HG02798 (cell line): Measurements from ENCODE around the gene IGF2BP2.
A peak's percentile ranks its signal among the peaks of the same experiment; 100 is the strongest.
"Not testable (repeated sequence)": the region's sequence is repeated elsewhere in the genome, so short reads cannot be mapped to it uniquely, and the experiment has no call there.

Experiments used
- ATAC-seq: cut with Tn5 transposase; IDR thresholded peaks from one replicate; pipeline ENCODE4 v1.9.1; 2021; ENCODE audit warnings: mild to moderate bottlenecking; ENCODE audit not compliant: unreplicated experiment, poor library complexity

The IGF2BP2 gene

GRCh38 chr3:185768578-185768982 lies 56.3 kb downstream of the IGF2BP2 start:
- ATAC-seq: not testable (repeated sequence)

GRCh38 chr3:185767002-185767688 lies 57.7 kb downstream of the IGF2BP2 start:
- no peak for ATAC-seq

GRCh38 chr3:185766329-185767001 lies 58.4 kb downstream of the IGF2BP2 start:
- ATAC-seq: no peak

GRCh38 chr3:185764980-185765370 lies 59.9 kb downstream of the IGF2BP2 start:
- no peak for ATAC-seq

- ATAC-seq: no peak
Measured at GRCh38 chr3:185764163-185764979, 60.5 kb downstream of the IGF2BP2 start.

- ATAC-seq: no peak
Measured at GRCh38 chr3:185763347-185764005, 61.4 kb downstream of the IGF2BP2 start.

- ATAC-seq: no peak
Measured at GRCh38 chr3:185760550-185760949, 64.3 kb downstream of the IGF2BP2 start.

GRCh38 chr3:185760088-185760487 lies 64.8 kb downstream of the IGF2BP2 start:
- ATAC-seq: no peak

GRCh38 chr3:185759512-185759911 lies 65.3 kb downstream of the IGF2BP2 start:
- ATAC-seq: no peak

GRCh38 chr3:185758912-185759311 lies 65.9 kb downstream of the IGF2BP2 start:
- no peak for ATAC-seq

GRCh38 chr3:185757176-185757575 lies 67.7 kb downstream of the IGF2BP2 start:
- no peak for ATAC-seq

- ATAC-seq: no peak
Measured at GRCh38 chr3:185756477-185756876, 68.4 kb downstream of the IGF2BP2 start.

GRCh38 chr3:185754920-185755319 lies 69.9 kb downstream of the IGF2BP2 start:
- ATAC-seq: no peak

GRCh38 chr3:185753354-185753753 lies 71.5 kb downstream of the IGF2BP2 start:
- no peak for ATAC-seq

- ATAC-seq: no peak
Measured at GRCh38 chr3:185750702-185751101, 74.1 kb downstream of the IGF2BP2 start.

- no peak for ATAC-seq
Measured at GRCh38 chr3:185750015-185750414, 74.8 kb downstream of the IGF2BP2 start.

- ATAC-seq: no peak
Measured at GRCh38 chr3:185746470-185746869, 78.4 kb downstream of the IGF2BP2 start.

GRCh38 chr3:185744997-185745843 lies 79.6 kb downstream of the IGF2BP2 start:
- ATAC-seq: peak; percentile 44

- no peak for ATAC-seq
Measured at GRCh38 chr3:185741586-185741985, 83.3 kb downstream of the IGF2BP2 start.

- ATAC-seq: no peak
Measured at GRCh38 chr3:185740133-185740532, 84.7 kb downstream of the IGF2BP2 start.
